HG03135 (cell line): ENCODE data around the gene EMP1.
"Not testable (repeated sequence)": the region's sequence is repeated elsewhere in the genome, so short reads cannot be mapped to it uniquely, and the experiment has no call there.

Source experiments
- ATAC-seq: cut with Tn5 transposase; IDR thresholded peaks from one replicate; pipeline ENCODE4 v1.9.1; 2021; ENCODE audit warnings: mild to moderate bottlenecking, moderate library complexity; ENCODE audit not compliant: unreplicated experiment

EMP1 gene

GRCh38 chr12:13255792-13256691, 59.5 kb downstream of the EMP1 start:
- ATAC-seq, result no peak

GRCh38 chr12:13256692-13257045, 60.1 kb downstream of the EMP1 start:
- ATAC-seq, result no peak

- no peak for ATAC-seq
Measured at GRCh38 chr12:13257356-13257875, 60.9 kb downstream of the EMP1 start.

- ATAC-seq, result no peak
Measured at GRCh38 chr12:13258197-13258596, 61.7 kb downstream of the EMP1 start.

- no peak for ATAC-seq
Measured at GRCh38 chr12:13258717-13259119, 62.2 kb downstream of the EMP1 start.

GRCh38 chr12:13259625-13260024, 63.1 kb downstream of the EMP1 start:
- ATAC-seq, result not testable (repeated sequence)

- ATAC-seq, result not testable (repeated sequence)
Measured at GRCh38 chr12:13267826-13268225, 71.3 kb downstream of the EMP1 start.

GRCh38 chr12:13268581-13268980, 72.1 kb downstream of the EMP1 start:
- ATAC-seq, result no peak
